CD8-positive, alpha-beta memory T cell (primary cell): ENCODE measurements around the gene NINL. TPM values are rescaled to one million over a fixed set of nuclear protein-coding genes. Genes with fewer than 3 reads are reported as not detected.

Source experiments
- CTCF ChIA-PET: fragments of 350-600 bp; sonication (Branson Sonifier 250); formaldehyde crosslinking; loops from one replicate; lab custom pipeline; 2021; ENCODE audit warnings: antibody characterized with exemption; lab: Charles Lee
- POLR2A ChIA-PET: fragments of 350-600 bp; sonication (Branson Sonifier 250); formaldehyde crosslinking; loops from one replicate; lab custom pipeline; 2021; ENCODE audit warnings: antibody characterized with exemption; lab: Charles Lee
- DNase-seq, 5 donors: peaks; one replicate each; pipeline versions ENCODE4 v3.0.0 to v3.0.0-alpha.2; 2020 to 2022; ENCODE audit warnings: mixed read lengths in 1 of 5
- H3K27ac ChIP-seq: one replicate; pipeline ENCODE4 v1.7.0; 2013; ENCODE audit warnings: low read depth, mild to moderate bottlenecking, low read length, moderate library complexity
- H3K27me3 ChIP-seq: 2 replicates; pipeline ENCODE4 v1.7.0; 2013; ENCODE audit warnings: low read length, mild to moderate bottlenecking; ENCODE audit not compliant: insufficient read depth, poor library complexity, severe bottlenecking
- H3K36me3 ChIP-seq: 2 replicates; pipeline ENCODE4 v1.7.0; 2013; ENCODE audit warnings: mild to moderate bottlenecking, low read length, moderate library complexity; ENCODE audit not compliant: insufficient read depth
- H3K4me1 ChIP-seq: 2 replicates; pipeline ENCODE4 v1.7.0; 2013; ENCODE audit warnings: mild to moderate bottlenecking, low read length, moderate library complexity; ENCODE audit not compliant: insufficient read depth
- H3K4me3 ChIP-seq: 2 replicates; pipeline ENCODE4 v1.7.0; 2013; ENCODE audit warnings: mild to moderate bottlenecking, low read length
- H3K9me3 ChIP-seq: 2 replicates; pipeline ENCODE4 v1.7.0; 2013; ENCODE audit warnings: mild to moderate bottlenecking, low read length
- H3K27ac Mint-ChIP-seq, 8 donors: one replicate each; pipeline ENCODE4 v1.8.0; 2020 to 2021; ENCODE audit warnings: mixed read lengths in 8 of 8, mild to moderate bottlenecking in 6 of 8, inconsistent platforms in 3 of 8, moderate library complexity in 3 of 8
- H3K27me3 Mint-ChIP-seq, 2 donors: one replicate each; pipeline ENCODE4 v1.8.0; 2020 to 2021; ENCODE audit warnings: mixed read lengths in 2 of 2, mild to moderate bottlenecking in 1 of 2, moderate library complexity in 1 of 2
- H3K36me3 Mint-ChIP-seq, 3 donors: one replicate each; pipeline ENCODE4 v1.8.0; 2020 to 2021; ENCODE audit warnings: mixed read lengths in 3 of 3, inconsistent platforms in 1 of 3, mild to moderate bottlenecking in 1 of 3
- H3K4me1 Mint-ChIP-seq, 3 donors: one replicate each; pipeline ENCODE4 v1.8.0; 2020 to 2021; ENCODE audit warnings: mixed read lengths in 3 of 3, inconsistent platforms in 1 of 3, mild to moderate bottlenecking in 1 of 3
- H3K4me3 Mint-ChIP-seq, 7 donors: one replicate each; pipeline ENCODE4 v1.8.0; 2020 to 2021; ENCODE audit warnings: mixed read lengths in 7 of 7, mild to moderate bottlenecking in 6 of 7, moderate library complexity in 4 of 7, inconsistent platforms in 2 of 7
- H3K9me3 Mint-ChIP-seq, 5 donors: one replicate each; pipeline ENCODE4 v1.8.0; 2020 to 2022; ENCODE audit warnings: mixed read lengths in 5 of 5, mild to moderate bottlenecking in 3 of 5, moderate library complexity in 2 of 5, inconsistent platforms in 1 of 5
- polyA plus RNA-seq: library from polyadenylated mRNA; unstranded; fragments of 300-500 nt; fragmentation: Illumina TruSeq; gene quantifications from one replicate; pipeline ENCODE4 v1.2.3, GENCODE V29; 2021
- total RNA-seq, 2 experiments: library from RNA; stranded (reverse); gene quantifications; one replicate each; pipeline ENCODE4 v1.2.3, GENCODE V29; 2021

Gene NINL
- total and polyA plus RNA-seq, 3 experiments from 2014 or later: 0.64 to 1.5 (median 0.77) TPM

DNA sequence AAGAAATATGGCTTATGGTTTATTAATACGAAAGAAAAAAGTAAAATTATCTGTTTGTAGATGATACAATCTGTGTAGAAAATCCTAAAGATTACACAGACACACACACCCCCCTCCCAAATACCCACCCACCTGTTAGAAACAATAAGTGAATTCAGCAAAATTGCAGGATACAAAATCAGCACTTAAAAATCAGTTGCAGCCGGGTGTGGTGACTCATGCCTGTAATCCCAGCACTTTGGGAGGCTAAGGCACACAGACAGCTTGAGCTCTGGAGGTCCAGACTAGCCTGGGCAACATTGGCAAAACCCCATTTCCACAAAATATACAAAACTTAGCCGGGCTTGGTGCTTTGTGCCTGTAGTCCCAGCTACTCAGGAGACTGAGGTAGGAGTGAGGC lies 42.3 kb downstream of the NINL start:
- no peaks in the 10 kb centered on the region for H3K36me3 Mint-ChIP-seq
- no peak overlapping the region for H3K4me3 ChIP-seq
- POLR2A ChIA-PET: no interaction called here
- H3K27ac ChIP-seq: no peak overlapping the region
- CTCF ChIA-PET: no interaction called here
- H3K27ac Mint-ChIP-seq: no peak overlapping the region
- no peak overlapping the region for H3K4me3 Mint-ChIP-seq
- H3K27me3 Mint-ChIP-seq: no peaks in the 10 kb centered on the region
- H3K27me3 ChIP-seq: no peaks in the 10 kb centered on the region
- no peaks in the 10 kb centered on the region for H3K4me1 ChIP-seq
- no peaks in the 10 kb centered on the region for H3K9me3 Mint-ChIP-seq
- no peaks in the 10 kb centered on the region for H3K36me3 ChIP-seq
- no peaks in the 10 kb centered on the region for H3K4me1 Mint-ChIP-seq
- DNase-seq: no peak
- no peaks in the 10 kb centered on the region for H3K9me3 ChIP-seq

DNA sequence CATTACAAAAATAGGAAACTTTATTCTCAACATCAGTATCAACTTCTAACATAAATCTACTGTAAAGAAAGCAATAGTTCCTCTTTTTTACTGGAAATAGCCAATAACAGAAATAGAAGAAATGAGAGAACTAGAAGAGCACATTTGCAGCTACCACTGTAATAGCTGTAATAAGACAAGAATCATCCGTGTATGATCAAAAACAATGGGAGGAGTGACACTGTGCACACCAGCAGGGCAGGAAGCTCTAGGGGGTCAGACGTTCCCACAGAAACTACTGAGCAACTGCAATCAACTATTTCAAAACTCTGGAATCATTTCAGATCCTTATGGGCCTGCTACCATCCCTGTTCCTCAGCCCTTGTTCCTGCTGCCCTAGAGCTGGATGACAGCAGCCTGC lies 43.7 kb downstream of the NINL start:
- Histone ChIP-seq H3K4me1 (no peaks in the 10 kb centered on the region), H3K9me3 (no peaks in the 10 kb centered on the region), H3K27me3 (no peaks in the 10 kb centered on the region), H3K4me3 (no peak overlapping the region), H3K27ac (no peak overlapping the region), H3K36me3 (no peaks in the 10 kb centered on the region)
- ChIA-PET CTCF (interaction anchor here (1.0 kb wide), 1 partner anchor 12 kb away, joined by 3 read pairs; no protein-coding TSS in a partner anchor), POLR2A (no interaction called here)
- no peak overlapping the region for H3K27ac Mint-ChIP-seq
- no peak for DNase-seq
- no peak overlapping the region for H3K4me3 Mint-ChIP-seq
- H3K27me3 Mint-ChIP-seq: no peaks in the 10 kb centered on the region
- H3K9me3 Mint-ChIP-seq: no peaks in the 10 kb centered on the region
- H3K4me1 Mint-ChIP-seq: no peaks in the 10 kb centered on the region
- no peaks in the 10 kb centered on the region for H3K36me3 Mint-ChIP-seq

DNA sequence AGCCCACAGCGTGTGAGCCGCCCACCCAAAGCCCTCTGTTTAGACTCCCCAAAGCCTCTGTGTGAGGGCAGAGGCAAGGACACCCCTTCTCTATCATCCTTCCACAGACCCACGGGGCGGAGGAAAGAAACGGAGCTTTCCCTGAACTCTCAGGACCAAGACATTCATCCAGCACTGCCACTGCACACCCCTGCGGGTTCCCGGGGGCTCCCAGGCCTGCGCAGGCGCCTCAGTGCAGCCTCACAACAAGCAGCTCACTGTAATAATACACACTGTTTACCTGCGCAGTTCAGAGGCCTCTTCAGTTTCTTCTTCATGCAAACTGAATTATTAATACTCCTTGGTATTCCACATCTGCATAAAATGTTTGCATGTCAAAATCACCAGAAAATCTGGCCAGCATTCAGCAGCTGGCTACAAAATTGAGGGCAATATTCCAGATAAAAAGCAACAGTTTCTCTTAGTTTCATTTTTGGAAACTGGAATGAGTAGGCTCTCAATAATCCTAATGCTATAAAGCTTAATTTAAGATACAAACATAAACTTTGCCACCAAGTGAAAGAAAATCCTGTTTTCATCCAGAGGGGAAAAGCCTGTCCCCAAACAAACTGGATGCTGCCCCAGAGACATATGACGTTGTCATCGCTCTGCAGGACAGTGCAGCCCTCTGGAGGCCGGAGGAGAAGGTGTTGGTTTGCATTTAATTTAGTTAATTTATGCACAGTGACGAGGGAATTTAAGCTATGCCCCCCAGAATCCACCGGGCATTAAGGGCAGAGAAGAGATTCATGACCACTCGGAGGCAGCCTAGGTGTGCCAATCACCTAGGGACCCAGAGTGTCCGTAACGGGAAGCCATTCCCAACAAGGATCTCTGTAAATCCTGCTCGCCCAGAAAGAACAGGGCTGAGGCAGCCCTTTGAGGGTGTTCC lies 45.3 kb downstream of the NINL start:
- no peak for DNase-seq
- no peaks in the 10 kb centered on the region for H3K27me3 ChIP-seq
- H3K27me3 Mint-ChIP-seq: no peaks in the 10 kb centered on the region
- H3K9me3 ChIP-seq: no peaks in the 10 kb centered on the region
- no peaks in the 10 kb centered on the region for H3K9me3 Mint-ChIP-seq
- H3K36me3 Mint-ChIP-seq: no peaks in the 10 kb centered on the region
- H3K36me3 ChIP-seq: no peaks in the 10 kb centered on the region
- H3K27ac ChIP-seq: no peak overlapping the region
- H3K4me3 ChIP-seq: no peak overlapping the region
- no peak overlapping the region for H3K4me3 Mint-ChIP-seq
- H3K4me1 ChIP-seq: no peaks in the 10 kb centered on the region
- ChIA-PET CTCF (no interaction called here), POLR2A (no interaction called here)
- no peak overlapping the region for H3K27ac Mint-ChIP-seq
- no peaks in the 10 kb centered on the region for H3K4me1 Mint-ChIP-seq

DNA sequence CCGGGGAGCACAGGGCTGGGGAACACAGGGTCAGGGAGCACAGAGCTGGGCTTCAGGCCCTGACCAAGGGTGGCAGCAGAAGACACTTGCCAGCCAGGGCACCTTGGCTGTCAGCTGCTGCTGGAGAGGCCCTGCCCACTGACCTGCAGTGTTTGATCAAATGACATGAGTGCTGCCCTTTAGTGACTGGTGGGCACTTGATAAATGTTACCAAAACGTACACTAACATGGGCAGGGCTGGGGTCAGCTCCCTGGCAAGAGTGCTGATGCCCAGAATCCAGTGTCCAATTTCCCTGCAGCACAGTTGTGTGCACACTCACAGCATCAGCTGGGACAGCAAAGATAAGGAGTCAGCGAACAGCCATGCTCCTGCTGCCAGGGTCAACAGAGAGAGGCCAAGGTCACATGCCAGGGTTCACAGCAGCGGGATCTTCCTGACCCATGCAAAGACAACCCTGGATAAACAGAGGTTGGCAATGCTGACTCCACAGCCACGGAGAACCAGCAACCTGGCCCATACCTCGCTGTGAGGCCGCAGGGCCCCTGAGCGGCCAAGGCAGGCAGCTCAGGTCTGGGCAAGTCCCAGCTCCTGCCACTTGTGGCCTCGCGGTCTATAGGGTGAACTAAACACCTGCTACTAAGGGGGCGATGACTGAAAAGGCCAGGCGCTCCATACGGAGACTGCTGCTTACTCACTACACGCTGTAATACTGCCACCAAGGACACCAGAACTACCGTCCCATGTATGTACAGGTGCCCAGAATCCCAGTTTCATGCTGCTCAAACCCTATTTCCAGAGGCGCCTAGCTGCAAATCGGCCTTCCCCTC lies 46.3 kb downstream of the NINL start:
- no peaks in the 10 kb centered on the region for H3K4me1 ChIP-seq
- no peak for DNase-seq
- ChIA-PET POLR2A (no interaction called here), CTCF (no interaction called here)
- Mint-ChIP-seq H3K4me1 (no peaks in the 10 kb centered on the region), H3K27me3 (no peaks in the 10 kb centered on the region), H3K27ac (no peak overlapping the region), H3K36me3 (no peaks in the 10 kb centered on the region), H3K4me3 (no peak overlapping the region), H3K9me3 (no peaks in the 10 kb centered on the region)
- H3K27me3 ChIP-seq: no peaks in the 10 kb centered on the region
- H3K4me3 ChIP-seq: no peak overlapping the region
- H3K9me3 ChIP-seq: no peaks in the 10 kb centered on the region
- no peak overlapping the region for H3K27ac ChIP-seq
- no peaks in the 10 kb centered on the region for H3K36me3 ChIP-seq

DNA sequence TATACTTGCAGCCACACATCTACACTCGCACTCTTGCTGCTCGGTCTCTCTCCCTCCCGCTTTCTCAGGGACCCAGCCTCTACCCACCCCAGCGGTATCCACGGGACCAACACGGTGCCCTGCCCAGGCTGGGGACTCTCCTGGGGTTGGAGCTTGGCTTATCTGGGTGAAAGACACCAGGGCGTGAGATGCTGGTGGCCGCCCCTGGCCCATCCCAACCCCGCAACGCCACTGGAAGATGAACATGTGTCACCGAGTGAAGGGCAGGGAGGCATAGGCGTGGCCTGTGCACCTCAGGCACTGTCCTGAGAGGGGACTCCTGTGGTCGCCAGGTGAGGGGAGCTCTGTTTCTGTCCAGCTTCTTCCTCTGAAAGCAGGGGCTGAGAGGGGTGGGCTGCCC lies 47.4 kb downstream of the NINL start:
- Histone ChIP-seq H3K27ac (no peak overlapping the region), H3K4me1 (no peaks in the 10 kb centered on the region), H3K9me3 (no peaks in the 10 kb centered on the region), H3K27me3 (no peaks in the 10 kb centered on the region), H3K36me3 (no peaks in the 10 kb centered on the region), H3K4me3 (no peak overlapping the region)
- no peaks in the 10 kb centered on the region for H3K4me1 Mint-ChIP-seq
- ChIA-PET POLR2A (no interaction called here), CTCF (no interaction called here)
- no peak overlapping the region for H3K27ac Mint-ChIP-seq
- no peak overlapping the region for H3K4me3 Mint-ChIP-seq
- H3K9me3 Mint-ChIP-seq: no peaks in the 10 kb centered on the region
- H3K27me3 Mint-ChIP-seq: no peaks in the 10 kb centered on the region
- H3K36me3 Mint-ChIP-seq: no peaks in the 10 kb centered on the region
- DNase-seq: no peak

DNA sequence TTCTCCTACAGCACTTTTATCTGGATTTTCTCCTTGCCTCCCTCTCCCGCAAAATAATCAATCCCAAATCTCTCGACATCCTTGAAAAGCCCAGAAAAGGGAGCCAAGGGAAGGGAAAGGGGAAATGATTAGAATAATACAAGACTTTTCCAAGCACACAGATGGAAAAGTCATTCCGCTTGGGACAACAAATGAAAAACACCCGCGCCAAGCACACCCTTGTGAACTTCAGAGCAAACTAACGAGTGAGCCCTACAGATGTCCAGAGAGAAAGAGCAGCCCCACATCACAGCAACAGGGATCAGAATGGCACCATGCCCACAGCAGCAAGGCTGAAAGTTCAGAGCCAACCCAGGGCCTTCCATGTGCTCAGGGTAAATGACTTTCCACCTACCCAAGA lies 49.6 kb downstream of the NINL start:
- Histone ChIP-seq H3K4me1 (no peaks in the 10 kb centered on the region), H3K4me3 (no peak overlapping the region), H3K27me3 (no peaks in the 10 kb centered on the region), H3K36me3 (no peaks in the 10 kb centered on the region), H3K9me3 (no peaks in the 10 kb centered on the region), H3K27ac (no peak overlapping the region)
- DNase-seq: no peak
- Mint-ChIP-seq H3K4me1 (no peaks in the 10 kb centered on the region), H3K27ac (no peak overlapping the region), H3K9me3 (peaks cover 0 to 5% (median under 1%) of the 10 kb centered on the region in 5 donors), H3K36me3 (no peaks in the 10 kb centered on the region), H3K4me3 (no peak overlapping the region), H3K27me3 (peaks cover 0 to 3% of the 10 kb centered on the region in 2 donors)
- ChIA-PET POLR2A (no interaction called here), CTCF (no interaction called here)

DNA sequence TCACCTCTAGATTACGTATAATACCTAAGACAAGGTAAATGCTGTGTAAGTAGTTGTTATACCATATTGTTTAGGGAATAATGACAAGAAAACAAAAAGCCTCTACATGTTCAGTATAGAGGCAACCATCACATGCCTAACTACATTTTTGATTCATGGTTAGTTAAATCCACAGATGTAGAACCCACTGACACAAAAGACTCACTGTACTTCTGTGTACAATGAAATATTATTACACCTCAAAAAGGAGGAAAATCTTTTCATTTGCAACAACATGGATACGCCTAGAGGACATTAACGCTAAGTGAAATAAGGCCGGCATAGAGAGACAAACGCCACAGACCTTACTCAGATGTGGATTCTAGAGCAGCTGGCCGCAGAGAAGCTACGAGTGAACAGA lies 50.5 kb downstream of the NINL start:
- peaks cover 0 to 6% (median 0%) of the 10 kb centered on the region in 3 donors for H3K36me3 Mint-ChIP-seq
- DNase-seq: no peak
- no peak overlapping the region for H3K4me3 Mint-ChIP-seq
- peaks cover 0 to 3% of the 10 kb centered on the region in 2 donors for H3K27me3 Mint-ChIP-seq
- no peak overlapping the region for H3K27ac Mint-ChIP-seq
- H3K36me3 ChIP-seq: no peaks in the 10 kb centered on the region
- CTCF ChIA-PET: no interaction called here
- no peaks in the 10 kb centered on the region for H3K27me3 ChIP-seq
- H3K4me3 ChIP-seq: no peak overlapping the region
- POLR2A ChIA-PET: no interaction called here
- no peaks in the 10 kb centered on the region for H3K4me1 ChIP-seq
- no peaks in the 10 kb centered on the region for H3K9me3 ChIP-seq
- H3K4me1 Mint-ChIP-seq: no peaks in the 10 kb centered on the region
- H3K9me3 Mint-ChIP-seq: peaks cover 2 to 13% (median 6%) of the 10 kb centered on the region in 5 donors
- no peak overlapping the region for H3K27ac ChIP-seq
